Liver (tissue), 9 donors: ENCODE data around the gene ENTPD7. TPM values are rescaled to one million over a fixed set of nuclear protein-coding genes. Genes with fewer than 3 reads are reported as not detected.

Experiments
- DNase-seq: peaks from one replicate; pipeline ENCODE4 v3.0.0-alpha.2; 2017; ENCODE audit warnings: low spot score
- H3K27ac ChIP-seq, 2 donors: one replicate each; pipeline ENCODE4 v1.7.0; 2013; ENCODE audit warnings: inconsistent platforms in 2 of 2, low read length in 2 of 2, control low read depth in 1 of 2, low read depth in 1 of 2, mild to moderate bottlenecking in 1 of 2
- H3K27me3 ChIP-seq, 4 donors: one replicate each; pipeline versions ENCODE4 v1.6.1 to v1.7.0; 2013; ENCODE audit warnings: low read length in 3 of 4, inconsistent platforms in 1 of 4, mild to moderate bottlenecking in 1 of 4, moderate library complexity in 1 of 4; ENCODE audit not compliant: control insufficient read depth in 4 of 4, insufficient read depth in 4 of 4
- H3K36me3 ChIP-seq, 4 donors: one replicate each; pipeline versions ENCODE4 v1.6.1 to v1.7.0; 2013; ENCODE audit warnings: low read length in 3 of 4, mild to moderate bottlenecking in 3 of 4, low read depth in 1 of 4, moderate library complexity in 1 of 4; ENCODE audit not compliant: control insufficient read depth in 4 of 4, insufficient read depth in 3 of 4
- H3K4me1 ChIP-seq, 4 donors: one replicate each; pipeline versions ENCODE4 v1.6.1 to v1.7.0; 2013; ENCODE audit warnings: low read length in 3 of 4, mild to moderate bottlenecking in 3 of 4, moderate library complexity in 1 of 4; ENCODE audit not compliant: control insufficient read depth in 4 of 4, insufficient read depth in 4 of 4
- H3K4me3 ChIP-seq, 3 donors: one replicate each; pipeline versions ENCODE4 v1.6.1 to v1.7.0; 2013; ENCODE audit warnings: low read length in 3 of 3, control low read depth in 1 of 3, low read depth in 1 of 3, mild to moderate bottlenecking in 1 of 3
- H3K9ac ChIP-seq, 2 donors: one replicate each; pipeline ENCODE4 v1.7.0; 2013; ENCODE audit warnings: low read length in 2 of 2, mild to moderate bottlenecking in 2 of 2, moderate library complexity in 2 of 2, control low read depth in 1 of 2, low read depth in 1 of 2
- H3K9me3 ChIP-seq, 4 donors: one replicate each; pipeline versions ENCODE4 v1.6.1 to v1.7.0; 2013; ENCODE audit warnings: low read length in 3 of 4; ENCODE audit not compliant: control insufficient read depth in 4 of 4
- EGR1 ChIP-seq, 2 donors: IDR thresholded peaks; 2 replicates each; pipeline ENCODE4 v1.6.1; 2016 to 2018; ENCODE audit warnings: antibody characterized with exemption in 2 of 2, low read depth in 2 of 2
- FOXA1 ChIP-seq: IDR thresholded peaks from 2 replicates; pipeline ENCODE4 v1.6.1; 2016; ENCODE audit warnings: antibody characterized with exemption
- FOXA2 ChIP-seq: IDR thresholded peaks from 2 replicates; pipeline ENCODE4 v1.6.1; 2016; ENCODE audit warnings: antibody characterized with exemption
- GABPA ChIP-seq, 2 donors: IDR thresholded peaks in 1 of 2; conservative IDR thresholded peaks in 1 of 2; 2 replicates each; pipeline ENCODE4 v1.6.1; 2016; ENCODE audit warnings: antibody characterized with exemption in 2 of 2, mild to moderate bottlenecking in 1 of 2, moderate library complexity in 1 of 2
- HNF4A ChIP-seq, 2 donors: conservative IDR thresholded peaks; 2 replicates each; pipeline ENCODE4 v1.6.1; 2016; ENCODE audit warnings: antibody characterized with exemption in 2 of 2, mild to moderate bottlenecking in 2 of 2
- HNF4G ChIP-seq: IDR thresholded peaks from 2 replicates; pipeline ENCODE4 v1.6.1; 2016; ENCODE audit warnings: antibody characterized with exemption
- JUND ChIP-seq, 2 donors: IDR thresholded peaks; 2 replicates each; pipeline ENCODE4 v1.6.1; 2016; ENCODE audit warnings: antibody characterized with exemption in 2 of 2
- NR2F2 ChIP-seq: IDR thresholded peaks from 2 replicates; pipeline ENCODE4 v1.6.1; 2016; ENCODE audit warnings: antibody characterized with exemption
- RAD21 ChIP-seq, 2 donors: IDR thresholded peaks; 2 replicates each; pipeline ENCODE4 v1.6.1; 2016; ENCODE audit warnings: antibody characterized with exemption in 2 of 2, mild to moderate bottlenecking in 2 of 2
- RXRA ChIP-seq, 2 donors: IDR thresholded peaks; 2 replicates each; pipeline ENCODE4 v1.6.1; 2017 to 2018; ENCODE audit warnings: antibody characterized with exemption in 2 of 2, mild to moderate bottlenecking in 1 of 2
- SP1 ChIP-seq: IDR thresholded peaks from 2 replicates; pipeline ENCODE4 v1.6.1; 2018; ENCODE audit warnings: antibody characterized with exemption, mild to moderate bottlenecking
- TAF1 ChIP-seq: conservative IDR thresholded peaks from 2 replicates; pipeline ENCODE4 v1.6.1; 2016; ENCODE audit warnings: antibody characterized with exemption, mild to moderate bottlenecking
- YY1 ChIP-seq: IDR thresholded peaks from 2 replicates; pipeline ENCODE4 v1.6.1; 2016; ENCODE audit warnings: antibody characterized with exemption, mild to moderate bottlenecking
- WGBS: extraction: QIAGEN DNeasy Blood & Tissue Kit; methylation state at CpG from one replicate; pipeline ENCODE4 v1.1.7; 2013; 5-methylcytosine and 5-hydroxymethylcytosine counted together
- polyA plus RNA-seq, 2 donors: library from polyadenylated mRNA; stranded (reverse) in 1 of 2; unstranded in 1 of 2; fragments of 200-250 nt in 1 of 2; fragments of >200 nt in 1 of 2; fragmentation: Nextera tagmentation in 1 of 2; extraction: Ambion mirVana in 1 of 2; gene quantifications; one replicate each; pipeline versions ENCODE4 v1.2.1 to v1.2.3, GENCODE V29; 2013 to 2015
- total RNA-seq, 2 donors: library from RNA; depleted of rRNA; stranded (reverse); fragments of >200 nt; gene quantifications; one replicate each; pipeline ENCODE4 v1.2.3, GENCODE V29; 2014
- TF ChIP-seq, protein P1 (sequence below): IDR thresholded peaks from 2 replicates; pipeline ENCODE4 v1.6.1; 2016; ENCODE audit warnings: antibody characterized with exemption
- TF ChIP-seq, protein P2 (sequence below): IDR thresholded peaks from 2 replicates; pipeline ENCODE4 v1.6.1; 2016; ENCODE audit warnings: antibody characterized with exemption
- TF ChIP-seq, protein P3 (sequence below): IDR thresholded peaks from 2 replicates; pipeline ENCODE4 v1.6.1; 2016; ENCODE audit warnings: antibody characterized with exemption
- TF ChIP-seq, protein P4 (sequence below): fragments of 150-350 bp; IDR thresholded peaks from 2 replicates; pipeline ENCODE4 v1.5.1; 2017; ENCODE audit warnings: improper control_type of control experiment, low read depth, low read length; ENCODE audit not compliant: missing input control
- TF ChIP-seq, protein P5 (sequence below): IDR thresholded peaks from 2 replicates; pipeline ENCODE4 v1.6.1; 2016; ENCODE audit warnings: antibody characterized with exemption, mild to moderate bottlenecking
- donor health status: healthy.
- donor health status: healthy.
- donor health status: healthy.
- donor health status: healthy.
- donor health status: healthy.

The ENTPD7 gene
- total and polyA plus RNA-seq, 4 donors, result 2.0 to 27.2 (median 12.1) TPM

DNA sequence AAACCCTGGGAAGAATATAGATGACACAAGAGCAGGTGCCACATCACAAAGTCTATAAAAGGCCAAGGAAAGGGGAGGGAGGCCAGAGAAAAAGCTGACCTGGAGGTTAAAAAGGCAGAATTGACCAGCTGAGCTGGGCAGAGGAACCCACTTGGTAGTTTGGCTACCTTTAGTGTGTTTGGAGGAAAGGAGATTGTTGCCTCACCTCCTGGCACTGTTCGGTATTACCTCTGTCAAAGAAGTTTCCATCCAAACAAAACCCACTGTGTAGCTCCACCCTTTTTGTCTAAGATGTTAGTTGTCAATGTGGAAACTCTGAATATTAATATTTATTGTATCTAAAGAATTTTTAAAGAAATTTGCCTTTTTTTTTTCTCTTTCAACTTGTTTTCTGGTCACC lies 23.4 kb downstream of the ENTPD7 start:
- TF ChIP-seq NR2F2, result no peak
- TF ChIP-seq RAD21 (IDR thresholded peaks at IDR 0.05), result peak; percentile 58 to 73
- TF ChIP-seq, protein P1, sequence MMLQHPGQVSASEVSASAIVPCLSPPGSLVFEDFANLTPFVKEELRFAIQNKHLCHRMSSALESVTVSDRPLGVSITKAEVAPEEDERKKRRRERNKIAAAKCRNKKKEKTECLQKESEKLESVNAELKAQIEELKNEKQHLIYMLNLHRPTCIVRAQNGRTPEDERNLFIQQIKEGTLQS, result no peak
- no peak for TF ChIP-seq GABPA (IDR thresholded peaks at IDR 0.05 in 1 of 2, conservative IDR thresholded peaks at IDR 0.05 in 1 of 2)
- TF ChIP-seq FOXA1, result no peak
- TF ChIP-seq HNF4A (conservative IDR thresholded peaks at IDR 0.05), result peak; percentile 28
- TF ChIP-seq YY1, result no peak
- TF ChIP-seq FOXA2, result no peak
- TF ChIP-seq TAF1, result no peak
- TF ChIP-seq, protein P2, sequence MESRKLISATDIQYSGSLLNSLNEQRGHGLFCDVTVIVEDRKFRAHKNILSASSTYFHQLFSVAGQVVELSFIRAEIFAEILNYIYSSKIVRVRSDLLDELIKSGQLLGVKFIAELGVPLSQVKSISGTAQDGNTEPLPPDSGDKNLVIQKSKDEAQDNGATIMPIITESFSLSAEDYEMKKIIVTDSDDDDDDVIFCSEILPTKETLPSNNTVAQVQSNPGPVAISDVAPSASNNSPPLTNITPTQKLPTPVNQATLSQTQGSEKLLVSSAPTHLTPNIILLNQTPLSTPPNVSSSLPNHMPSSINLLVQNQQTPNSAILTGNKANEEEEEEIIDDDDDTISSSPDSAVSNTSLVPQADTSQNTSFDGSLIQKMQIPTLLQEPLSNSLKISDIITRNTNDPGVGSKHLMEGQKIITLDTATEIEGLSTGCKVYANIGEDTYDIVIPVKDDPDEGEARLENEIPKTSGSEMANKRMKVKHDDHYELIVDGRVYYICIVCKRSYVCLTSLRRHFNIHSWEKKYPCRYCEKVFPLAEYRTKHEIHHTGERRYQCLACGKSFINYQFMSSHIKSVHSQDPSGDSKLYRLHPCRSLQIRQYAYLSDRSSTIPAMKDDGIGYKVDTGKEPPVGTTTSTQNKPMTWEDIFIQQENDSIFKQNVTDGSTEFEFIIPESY, result no peak
- no peak for TF ChIP-seq HNF4G
- TF ChIP-seq, protein P3, sequence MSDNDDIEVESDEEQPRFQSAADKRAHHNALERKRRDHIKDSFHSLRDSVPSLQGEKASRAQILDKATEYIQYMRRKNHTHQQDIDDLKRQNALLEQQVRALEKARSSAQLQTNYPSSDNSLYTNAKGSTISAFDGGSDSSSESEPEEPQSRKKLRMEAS, result no peak
- TF ChIP-seq, protein P4, sequence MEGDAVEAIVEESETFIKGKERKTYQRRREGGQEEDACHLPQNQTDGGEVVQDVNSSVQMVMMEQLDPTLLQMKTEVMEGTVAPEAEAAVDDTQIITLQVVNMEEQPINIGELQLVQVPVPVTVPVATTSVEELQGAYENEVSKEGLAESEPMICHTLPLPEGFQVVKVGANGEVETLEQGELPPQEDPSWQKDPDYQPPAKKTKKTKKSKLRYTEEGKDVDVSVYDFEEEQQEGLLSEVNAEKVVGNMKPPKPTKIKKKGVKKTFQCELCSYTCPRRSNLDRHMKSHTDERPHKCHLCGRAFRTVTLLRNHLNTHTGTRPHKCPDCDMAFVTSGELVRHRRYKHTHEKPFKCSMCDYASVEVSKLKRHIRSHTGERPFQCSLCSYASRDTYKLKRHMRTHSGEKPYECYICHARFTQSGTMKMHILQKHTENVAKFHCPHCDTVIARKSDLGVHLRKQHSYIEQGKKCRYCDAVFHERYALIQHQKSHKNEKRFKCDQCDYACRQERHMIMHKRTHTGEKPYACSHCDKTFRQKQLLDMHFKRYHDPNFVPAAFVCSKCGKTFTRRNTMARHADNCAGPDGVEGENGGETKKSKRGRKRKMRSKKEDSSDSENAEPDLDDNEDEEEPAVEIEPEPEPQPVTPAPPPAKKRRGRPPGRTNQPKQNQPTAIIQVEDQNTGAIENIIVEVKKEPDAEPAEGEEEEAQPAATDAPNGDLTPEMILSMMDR, result peak; percentile 29
- TF ChIP-seq SP1, result no peak
- no peak for TF ChIP-seq JUND (IDR thresholded peaks at IDR 0.05)
- TF ChIP-seq EGR1 (IDR thresholded peaks at IDR 0.05; ENCODE audit: low read depth in 2 of 2), result peak in 1 of 2 donors; percentile 23
- TF ChIP-seq RXRA (IDR thresholded peaks at IDR 0.05), result peak in 1 of 2 donors; percentile 30
- TF ChIP-seq, protein P5, sequence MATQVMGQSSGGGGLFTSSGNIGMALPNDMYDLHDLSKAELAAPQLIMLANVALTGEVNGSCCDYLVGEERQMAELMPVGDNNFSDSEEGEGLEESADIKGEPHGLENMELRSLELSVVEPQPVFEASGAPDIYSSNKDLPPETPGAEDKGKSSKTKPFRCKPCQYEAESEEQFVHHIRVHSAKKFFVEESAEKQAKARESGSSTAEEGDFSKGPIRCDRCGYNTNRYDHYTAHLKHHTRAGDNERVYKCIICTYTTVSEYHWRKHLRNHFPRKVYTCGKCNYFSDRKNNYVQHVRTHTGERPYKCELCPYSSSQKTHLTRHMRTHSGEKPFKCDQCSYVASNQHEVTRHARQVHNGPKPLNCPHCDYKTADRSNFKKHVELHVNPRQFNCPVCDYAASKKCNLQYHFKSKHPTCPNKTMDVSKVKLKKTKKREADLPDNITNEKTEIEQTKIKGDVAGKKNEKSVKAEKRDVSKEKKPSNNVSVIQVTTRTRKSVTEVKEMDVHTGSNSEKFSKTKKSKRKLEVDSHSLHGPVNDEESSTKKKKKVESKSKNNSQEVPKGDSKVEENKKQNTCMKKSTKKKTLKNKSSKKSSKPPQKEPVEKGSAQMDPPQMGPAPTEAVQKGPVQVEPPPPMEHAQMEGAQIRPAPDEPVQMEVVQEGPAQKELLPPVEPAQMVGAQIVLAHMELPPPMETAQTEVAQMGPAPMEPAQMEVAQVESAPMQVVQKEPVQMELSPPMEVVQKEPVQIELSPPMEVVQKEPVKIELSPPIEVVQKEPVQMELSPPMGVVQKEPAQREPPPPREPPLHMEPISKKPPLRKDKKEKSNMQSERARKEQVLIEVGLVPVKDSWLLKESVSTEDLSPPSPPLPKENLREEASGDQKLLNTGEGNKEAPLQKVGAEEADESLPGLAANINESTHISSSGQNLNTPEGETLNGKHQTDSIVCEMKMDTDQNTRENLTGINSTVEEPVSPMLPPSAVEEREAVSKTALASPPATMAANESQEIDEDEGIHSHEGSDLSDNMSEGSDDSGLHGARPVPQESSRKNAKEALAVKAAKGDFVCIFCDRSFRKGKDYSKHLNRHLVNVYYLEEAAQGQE, result no peak
- Histone ChIP-seq H3K9me3 (no peaks in the 10 kb centered on the region), H3K36me3 (peaks cover 0 to 25% (median 12%) of the 10 kb centered on the region in 4 donors), H3K9ac (no peak overlapping the region), H3K27me3 (no peaks in the 10 kb centered on the region), H3K27ac (peak overlapping the region; percentile 46 to 64), H3K4me3 (no peak overlapping the region), H3K4me1 (peaks cover 0 to 9% (median 3%) of the 10 kb centered on the region in 4 donors)
- DNase-seq, result no peak
- 30% methylated on average over 1 of the region's 1 CpG for WGBS
